WI38 (cell line): ENCODE data around the gene JAK3.

Experiments used
- H3K4me3 ChIP-seq: 2 replicates; pipeline ENCODE4 v1.5.1; 2011; ENCODE audit warnings: low read depth, mild to moderate bottlenecking, control low read depth, low read length
- TF ChIP-seq, protein P1 (sequence below): IDR thresholded peaks from 2 replicates; pipeline ENCODE4 v1.5.1; 2012; ENCODE audit warnings: low read depth, mild to moderate bottlenecking, control low read depth, low read length

Gene JAK3

DNA sequence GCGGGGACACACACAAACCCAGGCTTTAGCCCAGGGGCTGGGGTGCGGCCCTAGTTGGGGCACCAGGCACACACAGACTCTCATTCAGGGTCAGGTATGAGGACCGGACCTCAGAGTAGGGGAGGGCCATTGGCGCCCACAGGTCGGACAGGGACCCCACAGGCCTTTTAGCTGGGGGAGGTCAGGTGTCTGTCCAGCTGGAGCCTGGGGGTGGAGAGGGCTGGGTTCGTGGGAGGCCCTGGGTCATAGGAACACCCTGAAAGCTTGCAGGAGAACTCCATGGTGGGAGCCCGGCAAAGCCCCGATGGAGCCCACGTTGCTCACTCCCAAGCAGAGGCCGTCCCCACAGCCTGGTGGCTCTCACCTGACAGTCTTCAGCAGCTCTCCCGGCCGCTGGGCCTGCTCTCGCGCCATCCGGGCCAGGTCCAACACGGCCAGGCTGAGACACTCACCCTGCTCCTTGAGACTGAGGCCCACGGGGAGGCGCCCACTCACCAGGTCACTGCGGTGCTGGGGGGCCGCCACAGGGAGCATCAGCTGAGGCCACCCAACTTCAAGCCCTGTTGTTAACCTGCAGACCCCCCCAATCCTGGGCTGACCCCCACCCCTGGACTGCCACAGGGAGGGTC is 5.0 kb downstream of the JAK3 start:
- no peak overlapping the region for H3K4me3 ChIP-seq
- TF ChIP-seq, protein P1, sequence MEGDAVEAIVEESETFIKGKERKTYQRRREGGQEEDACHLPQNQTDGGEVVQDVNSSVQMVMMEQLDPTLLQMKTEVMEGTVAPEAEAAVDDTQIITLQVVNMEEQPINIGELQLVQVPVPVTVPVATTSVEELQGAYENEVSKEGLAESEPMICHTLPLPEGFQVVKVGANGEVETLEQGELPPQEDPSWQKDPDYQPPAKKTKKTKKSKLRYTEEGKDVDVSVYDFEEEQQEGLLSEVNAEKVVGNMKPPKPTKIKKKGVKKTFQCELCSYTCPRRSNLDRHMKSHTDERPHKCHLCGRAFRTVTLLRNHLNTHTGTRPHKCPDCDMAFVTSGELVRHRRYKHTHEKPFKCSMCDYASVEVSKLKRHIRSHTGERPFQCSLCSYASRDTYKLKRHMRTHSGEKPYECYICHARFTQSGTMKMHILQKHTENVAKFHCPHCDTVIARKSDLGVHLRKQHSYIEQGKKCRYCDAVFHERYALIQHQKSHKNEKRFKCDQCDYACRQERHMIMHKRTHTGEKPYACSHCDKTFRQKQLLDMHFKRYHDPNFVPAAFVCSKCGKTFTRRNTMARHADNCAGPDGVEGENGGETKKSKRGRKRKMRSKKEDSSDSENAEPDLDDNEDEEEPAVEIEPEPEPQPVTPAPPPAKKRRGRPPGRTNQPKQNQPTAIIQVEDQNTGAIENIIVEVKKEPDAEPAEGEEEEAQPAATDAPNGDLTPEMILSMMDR, result no peak

- TF ChIP-seq, protein P1, result no peak
- no peak overlapping the region for H3K4me3 ChIP-seq
Observed at GRCh38 chr19:17841810-17842662, 5.7 kb downstream of the JAK3 start.

DNA sequence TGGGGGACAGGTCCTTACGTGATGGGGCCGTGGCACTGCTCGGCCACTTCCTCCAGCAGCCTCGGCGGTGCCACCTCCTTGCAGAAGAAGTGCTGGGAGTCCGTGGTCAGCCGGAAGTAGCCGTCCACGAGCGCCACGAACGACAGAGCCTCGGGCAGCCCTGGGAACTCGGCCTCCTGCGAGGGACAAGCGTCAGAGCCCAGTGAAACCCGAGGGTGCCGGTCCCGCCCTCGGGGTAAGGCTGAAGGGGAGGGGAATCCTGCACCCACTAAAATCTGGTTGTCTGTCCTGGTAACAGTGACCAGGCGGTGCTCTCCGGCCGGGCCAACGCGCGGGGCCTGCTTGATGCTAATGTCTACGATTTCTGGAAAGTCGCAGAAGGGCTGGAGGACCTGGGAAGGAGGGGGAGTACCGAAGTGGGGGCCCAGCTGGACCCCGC is 6.4 kb downstream of the JAK3 start:
- TF ChIP-seq, protein P1, result no peak
- no peak overlapping the region for H3K4me3 ChIP-seq

DNA sequence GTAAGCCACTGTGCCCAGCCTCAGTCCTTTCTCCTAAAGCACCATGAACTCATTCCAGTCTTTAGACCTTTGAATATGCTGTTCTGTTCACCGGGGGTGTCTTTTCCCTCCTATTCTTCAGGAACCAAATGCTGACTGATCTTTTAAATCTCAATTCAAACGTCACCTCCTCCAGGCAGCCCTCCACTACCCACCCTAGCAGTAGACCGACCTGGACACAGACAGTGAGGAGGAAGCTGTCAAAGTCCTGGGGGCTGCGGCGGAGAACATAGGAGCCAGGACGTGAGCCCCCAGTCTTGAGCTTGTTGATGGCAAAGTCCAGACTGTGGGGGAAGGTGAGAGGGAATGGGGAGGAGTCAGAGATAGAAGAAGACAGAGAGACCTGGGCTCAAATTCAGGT is 7.8 kb downstream of the JAK3 start:
- H3K4me3 ChIP-seq, result no peak overlapping the region
- TF ChIP-seq, protein P1, result no peak

DNA sequence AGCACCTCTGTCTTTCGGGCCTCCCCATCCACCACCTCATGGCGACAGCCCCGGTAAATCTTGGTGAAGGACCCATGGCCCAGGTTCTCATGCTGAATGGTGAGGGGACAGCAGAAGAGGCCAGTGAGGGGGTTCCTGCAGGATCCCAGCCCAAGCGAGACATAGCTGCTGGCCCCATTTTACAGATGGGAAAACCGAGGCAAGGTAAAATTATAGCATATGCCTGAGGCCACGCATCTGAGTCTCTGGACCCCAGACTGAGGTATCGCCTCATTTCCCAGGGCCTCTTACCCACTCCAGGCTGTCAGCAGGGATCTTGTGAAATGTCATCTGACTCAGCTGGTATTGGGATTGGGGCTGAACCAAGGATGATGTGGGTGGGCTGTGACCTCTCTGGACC is 9.8 kb downstream of the JAK3 start:
- TF ChIP-seq, protein P1, result no peak

DNA sequence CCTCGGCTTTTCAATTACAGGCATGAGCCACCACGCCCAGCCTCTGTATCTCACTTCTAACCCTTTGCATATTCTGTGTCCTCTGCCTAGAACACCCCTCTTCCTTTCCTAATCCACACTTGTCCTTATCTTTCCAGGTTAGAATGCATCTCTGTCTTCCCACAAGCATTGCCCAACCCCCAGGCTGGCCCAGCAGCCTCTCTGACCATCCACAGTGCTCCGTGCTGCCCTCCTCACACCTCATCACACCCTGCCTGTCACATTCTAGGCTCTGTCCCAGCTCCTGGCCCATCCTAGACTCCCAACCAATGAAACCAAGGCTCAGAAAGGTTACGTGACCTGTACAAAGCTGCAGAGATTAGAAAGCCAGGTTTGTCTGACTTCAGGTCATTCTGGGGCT is 11.3 kb downstream of the JAK3 start:
- no peak overlapping the region for H3K4me3 ChIP-seq
- TF ChIP-seq, protein P1, result no peak

More for the DNA sequence above, 9.8 kb downstream of the JAK3 start:
- H3K4me3 ChIP-seq, result no peak overlapping the region
